BE2C (cell line): Measurements from ENCODE around the gene LTBP3.

Source experiments
- DNase-seq: peaks from one replicate; pipeline ENCODE4 v3.0.0-alpha.2; 2020
- H3K27me3 ChIP-seq: fragments of 250-450 bp; sonication (Bioruptor Pico); 2 replicates; pipeline ENCODE4 v1.5.1; 2020; ENCODE audit warnings: mild to moderate bottlenecking
- H3K36me3 ChIP-seq: fragments of 250-450 bp; sonication (Bioruptor Pico); 2 replicates; pipeline ENCODE4 v1.5.1; 2020; ENCODE audit warnings: mild to moderate bottlenecking
- H3K4me1 ChIP-seq: fragments of 250-450 bp; sonication (Bioruptor Pico); 2 replicates; pipeline ENCODE4 v1.5.1; 2020
- H3K4me3 ChIP-seq: 2 replicates; pipeline ENCODE4 v1.5.1; 2011; ENCODE audit warnings: low read depth, low read length
- H3K9me3 ChIP-seq: fragments of 250-450 bp; sonication (Bioruptor Pico); 2 replicates; pipeline ENCODE4 v1.5.1; 2020
- CTCF ChIP-seq: IDR thresholded peaks from 2 replicates; pipeline ENCODE4 v1.5.1; 2012; ENCODE audit warnings: mild to moderate bottlenecking, low read depth, low read length

The LTBP3 gene

GRCh38 chr11:65592858-65593517 lies 34.8 kb upstream of the LTBP3 start:
- DNase-seq = no peak
- Histone ChIP-seq H3K36me3 (no peaks in the 10 kb centered on the region), H3K9me3 (no peaks in the 10 kb centered on the region), H3K27me3 (no peaks in the 10 kb centered on the region), H3K4me1 (no peaks in the 10 kb centered on the region), H3K4me3 (no peak overlapping the region)
- TF ChIP-seq CTCF = no peak

- no peaks in the 10 kb centered on the region for H3K36me3 ChIP-seq
- no peaks in the 10 kb centered on the region for H3K27me3 ChIP-seq
- no peaks in the 10 kb centered on the region for H3K9me3 ChIP-seq
- no peak for DNase-seq
- TF ChIP-seq CTCF = no peak
- no peak overlapping the region for H3K4me3 ChIP-seq
- no peaks in the 10 kb centered on the region for H3K4me1 ChIP-seq
Observed at GRCh38 chr11:65591939-65592857, 34.0 kb upstream of the LTBP3 start.

- no peaks in the 10 kb centered on the region for H3K9me3 ChIP-seq
- no peak overlapping the region for H3K4me3 ChIP-seq
- DNase-seq = peak; percentile 41
- no peaks in the 10 kb centered on the region for H3K27me3 ChIP-seq
- no peaks in the 10 kb centered on the region for H3K36me3 ChIP-seq
- TF ChIP-seq CTCF = no peak
- no peaks in the 10 kb centered on the region for H3K4me1 ChIP-seq
Observed at GRCh38 chr11:65590240-65590738, 32.1 kb upstream of the LTBP3 start.

- no peak for DNase-seq
- no peaks in the 10 kb centered on the region for H3K27me3 ChIP-seq
- no peaks in the 10 kb centered on the region for H3K9me3 ChIP-seq
- H3K36me3 ChIP-seq = no peaks in the 10 kb centered on the region
- no peak overlapping the region for H3K4me3 ChIP-seq
- no peaks in the 10 kb centered on the region for H3K4me1 ChIP-seq
- no peak for TF ChIP-seq CTCF
Observed at GRCh38 chr11:65589444-65590239, 31.5 kb upstream of the LTBP3 start.

GRCh38 chr11:65588199-65589054 lies 30.3 kb upstream of the LTBP3 start:
- Histone ChIP-seq H3K4me1 (no peaks in the 10 kb centered on the region), H3K4me3 (no peak overlapping the region), H3K36me3 (no peaks in the 10 kb centered on the region), H3K9me3 (no peaks in the 10 kb centered on the region), H3K27me3 (no peaks in the 10 kb centered on the region)
- TF ChIP-seq CTCF = peak; percentile 48
- peak; percentile 50 for DNase-seq
